ENCODE results near the gene IRAK1.

DNA sequence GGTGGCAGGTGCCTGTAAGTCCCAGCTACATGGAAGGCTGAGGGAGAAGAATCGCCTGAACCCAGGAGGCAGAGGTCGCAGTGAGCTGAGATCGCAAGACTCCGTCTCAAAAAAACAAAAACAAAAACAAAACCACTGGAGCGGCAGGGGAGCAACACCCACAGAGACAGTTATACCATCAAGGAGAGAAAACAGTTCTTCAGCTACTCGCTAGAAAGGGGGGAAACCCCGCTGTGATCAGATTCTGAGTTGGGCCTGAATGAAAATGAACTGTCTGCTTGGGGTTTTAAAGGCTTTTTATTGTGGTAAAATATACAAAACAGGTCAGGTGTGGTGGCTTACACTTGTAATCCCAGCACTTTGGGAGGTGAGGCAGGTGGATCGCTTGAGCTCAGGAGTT is 16.8 kb upstream of the IRAK1 start:
- TF ChIP-seq, protein P1, sequence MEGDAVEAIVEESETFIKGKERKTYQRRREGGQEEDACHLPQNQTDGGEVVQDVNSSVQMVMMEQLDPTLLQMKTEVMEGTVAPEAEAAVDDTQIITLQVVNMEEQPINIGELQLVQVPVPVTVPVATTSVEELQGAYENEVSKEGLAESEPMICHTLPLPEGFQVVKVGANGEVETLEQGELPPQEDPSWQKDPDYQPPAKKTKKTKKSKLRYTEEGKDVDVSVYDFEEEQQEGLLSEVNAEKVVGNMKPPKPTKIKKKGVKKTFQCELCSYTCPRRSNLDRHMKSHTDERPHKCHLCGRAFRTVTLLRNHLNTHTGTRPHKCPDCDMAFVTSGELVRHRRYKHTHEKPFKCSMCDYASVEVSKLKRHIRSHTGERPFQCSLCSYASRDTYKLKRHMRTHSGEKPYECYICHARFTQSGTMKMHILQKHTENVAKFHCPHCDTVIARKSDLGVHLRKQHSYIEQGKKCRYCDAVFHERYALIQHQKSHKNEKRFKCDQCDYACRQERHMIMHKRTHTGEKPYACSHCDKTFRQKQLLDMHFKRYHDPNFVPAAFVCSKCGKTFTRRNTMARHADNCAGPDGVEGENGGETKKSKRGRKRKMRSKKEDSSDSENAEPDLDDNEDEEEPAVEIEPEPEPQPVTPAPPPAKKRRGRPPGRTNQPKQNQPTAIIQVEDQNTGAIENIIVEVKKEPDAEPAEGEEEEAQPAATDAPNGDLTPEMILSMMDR (IDR thresholded peaks at IDR 0.05 in 2 of 3, conservative IDR thresholded peaks at IDR 0.05 in 1 of 3; ENCODE audit: borderline replicate concordance in 1 of 3, insufficient read depth in 1 of 3, low read depth in 2 of 3, low read length in 2 of 3), result no peak
- TF ChIP-seq RAD21 (IDR thresholded peaks at IDR 0.05; ENCODE audit: low read depth) (no peak), POLR2AphosphoS5 (IDR thresholded peaks at IDR 0.05; ENCODE audit: low read depth, low read length) (no peak), EZH2 (IDR thresholded peaks at IDR 0.05) (no peak)
- TF ChIP-seq, protein P2, sequence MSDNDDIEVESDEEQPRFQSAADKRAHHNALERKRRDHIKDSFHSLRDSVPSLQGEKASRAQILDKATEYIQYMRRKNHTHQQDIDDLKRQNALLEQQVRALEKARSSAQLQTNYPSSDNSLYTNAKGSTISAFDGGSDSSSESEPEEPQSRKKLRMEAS (IDR thresholded peaks at IDR 0.05), result no peak
- TF ChIP-seq, protein P3, sequence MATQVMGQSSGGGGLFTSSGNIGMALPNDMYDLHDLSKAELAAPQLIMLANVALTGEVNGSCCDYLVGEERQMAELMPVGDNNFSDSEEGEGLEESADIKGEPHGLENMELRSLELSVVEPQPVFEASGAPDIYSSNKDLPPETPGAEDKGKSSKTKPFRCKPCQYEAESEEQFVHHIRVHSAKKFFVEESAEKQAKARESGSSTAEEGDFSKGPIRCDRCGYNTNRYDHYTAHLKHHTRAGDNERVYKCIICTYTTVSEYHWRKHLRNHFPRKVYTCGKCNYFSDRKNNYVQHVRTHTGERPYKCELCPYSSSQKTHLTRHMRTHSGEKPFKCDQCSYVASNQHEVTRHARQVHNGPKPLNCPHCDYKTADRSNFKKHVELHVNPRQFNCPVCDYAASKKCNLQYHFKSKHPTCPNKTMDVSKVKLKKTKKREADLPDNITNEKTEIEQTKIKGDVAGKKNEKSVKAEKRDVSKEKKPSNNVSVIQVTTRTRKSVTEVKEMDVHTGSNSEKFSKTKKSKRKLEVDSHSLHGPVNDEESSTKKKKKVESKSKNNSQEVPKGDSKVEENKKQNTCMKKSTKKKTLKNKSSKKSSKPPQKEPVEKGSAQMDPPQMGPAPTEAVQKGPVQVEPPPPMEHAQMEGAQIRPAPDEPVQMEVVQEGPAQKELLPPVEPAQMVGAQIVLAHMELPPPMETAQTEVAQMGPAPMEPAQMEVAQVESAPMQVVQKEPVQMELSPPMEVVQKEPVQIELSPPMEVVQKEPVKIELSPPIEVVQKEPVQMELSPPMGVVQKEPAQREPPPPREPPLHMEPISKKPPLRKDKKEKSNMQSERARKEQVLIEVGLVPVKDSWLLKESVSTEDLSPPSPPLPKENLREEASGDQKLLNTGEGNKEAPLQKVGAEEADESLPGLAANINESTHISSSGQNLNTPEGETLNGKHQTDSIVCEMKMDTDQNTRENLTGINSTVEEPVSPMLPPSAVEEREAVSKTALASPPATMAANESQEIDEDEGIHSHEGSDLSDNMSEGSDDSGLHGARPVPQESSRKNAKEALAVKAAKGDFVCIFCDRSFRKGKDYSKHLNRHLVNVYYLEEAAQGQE (IDR thresholded peaks at IDR 0.05; ENCODE audit: low read depth), result no peak
